ENCODE data around the gene MEGF9.

- no peak for TF ChIP-seq POLR2A (IDR thresholded peaks at IDR 0.05)
- no peak for TF ChIP-seq CTCF (IDR thresholded peaks at IDR 0.05)
Measured at GRCh38 chr9:120642129-120642770, 72.0 kb downstream of the MEGF9 start.
